Peyer's patch (tissue), 4 donors: ENCODE measurements around the gene TET1.
A peak's percentile ranks its signal among the peaks of the same experiment; 100 is the strongest.

Experiments used
- POLR2A ChIP-seq, 2 donors: fragments of 450-650 bp; IDR thresholded peaks; one replicate each; pipeline ENCODE4 v1.5.1; 2017; ENCODE audit warnings: antibody characterized with exemption in 2 of 2, mild to moderate bottlenecking in 2 of 2, moderate library complexity in 2 of 2
- TF ChIP-seq, protein P1 (sequence below), 6 experiments: fragments of 450-650 bp in 4 of 6; fragments of 200-600 bp in 2 of 6; sonication (generic) in 1 of 6; IDR thresholded peaks; one replicate each; pipeline ENCODE4 v1.5.1; 2017 to 2019; ENCODE audit warnings: antibody characterized with exemption in 6 of 6, mild to moderate bottlenecking in 3 of 6, moderate library complexity in 1 of 6

DNA sequence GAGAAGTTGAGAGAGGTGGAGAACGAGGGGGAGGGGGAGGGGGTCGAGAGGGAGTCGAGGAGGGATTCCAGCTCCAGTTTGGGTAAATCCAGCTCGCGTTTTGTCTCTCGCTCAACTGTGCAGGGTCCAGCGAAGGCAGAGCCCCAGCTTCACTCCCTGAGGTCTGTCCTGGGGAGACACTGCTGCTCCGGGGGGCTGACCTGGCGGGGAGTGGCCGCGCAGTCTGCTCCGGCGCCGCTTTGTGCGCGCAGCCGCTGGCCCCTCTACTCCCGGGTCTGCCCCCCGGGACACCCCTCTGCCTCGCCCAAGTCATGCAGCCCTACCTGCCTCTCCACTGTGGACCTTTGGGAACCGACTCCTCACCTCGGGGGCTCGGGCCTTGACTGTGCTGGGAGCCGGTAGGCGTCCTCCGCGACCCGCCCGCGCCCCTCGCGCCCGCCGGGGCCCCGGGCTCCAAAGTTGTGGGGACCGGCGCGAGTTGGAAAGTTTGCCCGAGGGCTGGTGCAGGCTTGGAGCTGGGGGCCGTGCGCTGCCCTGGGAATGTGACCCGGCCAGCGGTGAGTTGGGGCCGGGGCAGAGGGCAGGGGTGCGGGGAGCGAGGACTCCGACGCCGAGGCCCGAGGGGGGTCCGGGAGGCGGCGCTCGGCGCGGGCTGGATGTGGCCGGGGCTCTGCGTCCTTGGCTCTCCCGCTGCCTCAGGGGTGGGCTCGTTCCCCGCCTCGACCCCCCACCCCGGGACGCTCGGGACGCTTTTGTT lies at the start of gene TET1:
- TF ChIP-seq, protein P1, sequence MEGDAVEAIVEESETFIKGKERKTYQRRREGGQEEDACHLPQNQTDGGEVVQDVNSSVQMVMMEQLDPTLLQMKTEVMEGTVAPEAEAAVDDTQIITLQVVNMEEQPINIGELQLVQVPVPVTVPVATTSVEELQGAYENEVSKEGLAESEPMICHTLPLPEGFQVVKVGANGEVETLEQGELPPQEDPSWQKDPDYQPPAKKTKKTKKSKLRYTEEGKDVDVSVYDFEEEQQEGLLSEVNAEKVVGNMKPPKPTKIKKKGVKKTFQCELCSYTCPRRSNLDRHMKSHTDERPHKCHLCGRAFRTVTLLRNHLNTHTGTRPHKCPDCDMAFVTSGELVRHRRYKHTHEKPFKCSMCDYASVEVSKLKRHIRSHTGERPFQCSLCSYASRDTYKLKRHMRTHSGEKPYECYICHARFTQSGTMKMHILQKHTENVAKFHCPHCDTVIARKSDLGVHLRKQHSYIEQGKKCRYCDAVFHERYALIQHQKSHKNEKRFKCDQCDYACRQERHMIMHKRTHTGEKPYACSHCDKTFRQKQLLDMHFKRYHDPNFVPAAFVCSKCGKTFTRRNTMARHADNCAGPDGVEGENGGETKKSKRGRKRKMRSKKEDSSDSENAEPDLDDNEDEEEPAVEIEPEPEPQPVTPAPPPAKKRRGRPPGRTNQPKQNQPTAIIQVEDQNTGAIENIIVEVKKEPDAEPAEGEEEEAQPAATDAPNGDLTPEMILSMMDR (IDR thresholded peaks at IDR 0.05): no peak
- TF ChIP-seq POLR2A (IDR thresholded peaks at IDR 0.05): peak in 1 of 2 donors; percentile 13
